ENCODE results near the gene EN2. TPM values are rescaled to one million over a fixed set of nuclear protein-coding genes. Genes with fewer than 3 reads are reported as not detected.

The EN2 gene
- total and polyA plus RNA-seq, 10 donors = 0.03 to 0.04 TPM; not detected in 8

- peaks cover 7 to 100% (median 82%) of the 10 kb centered on the region in 7 donors for H3K27me3 ChIP-seq (replicated peaks in 1 of 7)
- H3K36me3 ChIP-seq = no peaks in the 10 kb centered on the region
- intact Hi-C loops (cut with DNase I; ENCODE audit: low total_unique reads) = no loop called here
- peaks cover 7 to 21% (median 14%) of the 10 kb centered on the region in 6 donors for H3K4me1 ChIP-seq
- peaks cover 0 to 7% (median 0%) of the 10 kb centered on the region in 8 donors for H3K9me3 ChIP-seq
- WGBS, 5 donors = 2 to 8% (median 6%) methylated on average over 6 of the region's 6 CpGs
- no peak overlapping the region for H3K4me3 ChIP-seq
- TF ChIP-seq POLR2AphosphoS5 (IDR thresholded peaks at IDR 0.05) (no peak), POLR2A (IDR thresholded peaks at IDR 0.05) (no peak), CTCF (IDR thresholded peaks at IDR 0.05 in 8 of 11, conservative IDR thresholded peaks at IDR 0.05 in 3 of 11) (no peak)
- no peak overlapping the region for H3K27ac ChIP-seq
- DNase-seq = no peak
These were observed 53.2 kb downstream of the EN2 start for GRCh38 chr7:155510975-155511701.

- intact Hi-C loops (cut with DNase I; ENCODE audit: low total_unique reads) = no loop called here
- DNase-seq = no peak
- no peak overlapping the region for H3K4me3 ChIP-seq
- no peak overlapping the region for H3K27ac ChIP-seq
- H3K4me1 ChIP-seq = peaks cover 7 to 19% (median 14%) of the 10 kb centered on the region in 6 donors
- H3K36me3 ChIP-seq = no peaks in the 10 kb centered on the region
- H3K27me3 ChIP-seq (replicated peaks in 1 of 7) = peaks cover 7 to 100% (median 77%) of the 10 kb centered on the region in 7 donors
- 11 to 16% (median 15%) methylated on average over 5 of the region's 5 CpGs for WGBS, 5 donors
- H3K9me3 ChIP-seq = peaks cover 0 to 7% (median 0%) of the 10 kb centered on the region in 8 donors
- TF ChIP-seq POLR2AphosphoS5 (IDR thresholded peaks at IDR 0.05) (no peak), POLR2A (IDR thresholded peaks at IDR 0.05) (no peak), CTCF (IDR thresholded peaks at IDR 0.05 in 8 of 11, conservative IDR thresholded peaks at IDR 0.05 in 3 of 11) (no peak)
These were observed 53.7 kb downstream of the EN2 start for GRCh38 chr7:155511702-155511996.

GRCh38 chr7:155512246-155512887, 54.4 kb downstream of the EN2 start:
- Histone ChIP-seq H3K27ac (no peak overlapping the region), H3K9me3 (peaks cover 0 to 7% (median 0%) of the 10 kb centered on the region in 8 donors), H3K27me3 (replicated peaks in 1 of 7) (peaks cover 7 to 100% (median 70%) of the 10 kb centered on the region in 7 donors), H3K4me1 (peaks cover 7 to 16% (median 12%) of the 10 kb centered on the region in 6 donors), H3K4me3 (no peak overlapping the region), H3K36me3 (no peaks in the 10 kb centered on the region)
- TF ChIP-seq POLR2AphosphoS5 (IDR thresholded peaks at IDR 0.05) (no peak), POLR2A (IDR thresholded peaks at IDR 0.05) (no peak), CTCF (IDR thresholded peaks at IDR 0.05 in 8 of 11, conservative IDR thresholded peaks at IDR 0.05 in 3 of 11) (no peak)
- no peak for DNase-seq
- intact Hi-C loops (cut with DNase I; ENCODE audit: low total_unique reads) = no loop called here
- WGBS, 5 donors = 30 to 39% (median 32%) methylated on average over 4 of the region's 4 CpGs

All from spleen (tissue), 11 donors.